Esophagus squamous epithelium (tissue), 5 donors: Measurements from ENCODE around the gene DDX17. TPM values are rescaled to one million over a fixed set of nuclear protein-coding genes. Genes with fewer than 3 reads are reported as not detected.

ENCODE experiments used
- DNase-seq: peaks from one replicate; lab custom pipeline; 2025; lab: John Stamatoyannopoulos, UW
- H3K27ac ChIP-seq, 4 donors: fragments of 200-600 bp; sonication (generic); one replicate each; pipeline ENCODE4 v1.5.1; 2016 to 2019; ENCODE audit warnings: mild to moderate bottlenecking in 1 of 4
- H3K27me3 ChIP-seq, 4 donors: fragments of 200-600 bp; sonication (generic); 1 replicate in 3 of 4; 2 replicates in 1 of 4; pipeline versions ENCODE4 v1.5.1 to v1.6.0; 2017 to 2021; ENCODE audit warnings: antibody characterized with exemption in 1 of 4
- H3K36me3 ChIP-seq, 3 donors: fragments of 200-600 bp; sonication (generic); one replicate each; pipeline ENCODE4 v1.5.1; 2016 to 2019
- H3K4me1 ChIP-seq, 3 donors: fragments of 200-600 bp; sonication (generic); one replicate each; pipeline ENCODE4 v1.5.1; 2017 to 2019
- H3K4me3 ChIP-seq, 4 donors: fragments of 200-600 bp; sonication (generic); 1 replicate in 3 of 4; 2 replicates in 1 of 4; pipeline ENCODE4 v1.5.1; 2016 to 2019; ENCODE audit warnings: mild to moderate bottlenecking in 2 of 4, moderate library complexity in 1 of 4
- H3K9me3 ChIP-seq, 3 donors: fragments of 200-600 bp; sonication (generic); one replicate each; pipeline ENCODE4 v1.5.1; 2016 to 2019
- CTCF ChIP-seq, 6 experiments: fragments of 450-650 bp in 4 of 6; fragments of 200-600 bp in 2 of 6; sonication (generic) in 2 of 6; IDR thresholded peaks; one replicate each; pipeline ENCODE4 v1.5.1; 2016 to 2019; ENCODE audit warnings: antibody characterized with exemption in 6 of 6, mild to moderate bottlenecking in 4 of 6, moderate library complexity in 4 of 6
- POLR2A ChIP-seq, 4 donors: fragments of 450-650 bp; IDR thresholded peaks; one replicate each; pipeline ENCODE4 v1.6.1; 2017; ENCODE audit warnings: antibody characterized with exemption in 4 of 4, mild to moderate bottlenecking in 4 of 4, moderate library complexity in 3 of 4
- WGBS, 2 donors: methylation state at CpG; one replicate each; pipeline ENCODE4 v1.1.5; 2018; 5-methylcytosine and 5-hydroxymethylcytosine counted together
- intact Hi-C: fragments of 100-400 bp; cut with DNase I; formaldehyde crosslinking; loops from one replicate; pipeline ENCODE4 v1.15.0; 2022
- total RNA-seq, 4 donors: library from RNA; depleted of rRNA; stranded (reverse); fragments of >200 nt; gene quantifications; one replicate each; pipeline ENCODE4 v1.1.0, GENCODE V29; 2016
- donor health status: DM: yes; HTN: yes; CAD: no.

The DDX17 gene
- total RNA-seq, 4 donors from 2014 or later = 164 to 498 (median 214) TPM

- WGBS, 2 donors = 20 to 67% methylated on average over 1 of the region's 3 CpGs
- intact Hi-C loops = no loop called here
- Histone ChIP-seq H3K9me3 (no peaks in the 10 kb centered on the region), H3K27me3 (peaks cover 9 to 100% (median 12%) of the 10 kb centered on the region in 4 donors), H3K27ac (no peak overlapping the region), H3K36me3 (no peaks in the 10 kb centered on the region), H3K4me1 (peaks cover 3 to 27% (median 20%) of the 10 kb centered on the region in 3 donors), H3K4me3 (no peak overlapping the region)
- no peak for TF ChIP-seq POLR2A (IDR thresholded peaks at IDR 0.05)
- TF ChIP-seq CTCF (IDR thresholded peaks at IDR 0.05) = no peak
- DNase-seq = no peak
Observed at GRCh38 chr22:38453996-38454352, 52.1 kb downstream of the DDX17 start.

- H3K9me3 ChIP-seq = no peaks in the 10 kb centered on the region
- intact Hi-C loops = no loop called here
- WGBS, 2 donors = 65 to 74% methylated on average over 9 of the region's 11 CpGs
- peaks cover 3 to 27% (median 20%) of the 10 kb centered on the region in 3 donors for H3K4me1 ChIP-seq
- peaks cover 9 to 100% (median 12%) of the 10 kb centered on the region in 4 donors for H3K27me3 ChIP-seq
- TF ChIP-seq CTCF (IDR thresholded peaks at IDR 0.05) (no peak), POLR2A (IDR thresholded peaks at IDR 0.05) (no peak)
- no peaks in the 10 kb centered on the region for H3K36me3 ChIP-seq
- no peak overlapping the region for H3K4me3 ChIP-seq
- no peak overlapping the region for H3K27ac ChIP-seq
- no peak for DNase-seq
Observed at GRCh38 chr22:38453066-38453672, 52.9 kb downstream of the DDX17 start.

- no peak for TF ChIP-seq POLR2A (IDR thresholded peaks at IDR 0.05)
- no peak for TF ChIP-seq CTCF (IDR thresholded peaks at IDR 0.05)
- Histone ChIP-seq H3K36me3 (no peaks in the 10 kb centered on the region), H3K4me1 (peaks cover 3 to 27% (median 20%) of the 10 kb centered on the region in 3 donors), H3K27ac (no peak overlapping the region), H3K27me3 (peaks cover 9 to 95% (median 12%) of the 10 kb centered on the region in 4 donors), H3K4me3 (no peak overlapping the region), H3K9me3 (no peaks in the 10 kb centered on the region)
- WGBS, 2 donors = 20 to 24% methylated on average over 9 to 13 of the region's 25 CpGs
- intact Hi-C loops = no loop called here
- DNase-seq = no peak
Observed at GRCh38 chr22:38452373-38453065, 53.6 kb downstream of the DDX17 start.

DNA sequence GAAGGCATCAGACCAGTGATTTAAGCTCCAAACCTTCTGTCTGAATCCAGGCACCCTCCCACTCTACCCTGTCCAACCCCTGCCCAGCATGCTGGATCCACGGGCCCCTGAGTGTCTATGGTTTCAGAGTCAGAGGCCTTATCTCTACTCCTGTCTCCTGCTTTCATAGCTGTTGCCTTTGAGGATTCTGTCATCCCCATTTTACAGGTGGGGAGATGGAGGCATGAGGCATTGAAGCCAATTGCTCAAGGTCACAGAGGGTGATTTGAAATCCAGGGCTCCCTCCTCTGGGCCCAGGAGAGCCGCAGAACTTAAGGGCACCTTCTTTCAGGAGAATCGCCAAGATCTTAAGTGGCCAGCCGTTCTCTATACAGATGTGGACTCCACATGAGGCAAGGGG is 54.2 kb downstream of the DDX17 start:
- TF ChIP-seq CTCF (IDR thresholded peaks at IDR 0.05) (no peak), POLR2A (IDR thresholded peaks at IDR 0.05) (no peak)
- H3K27ac ChIP-seq = no peak overlapping the region
- H3K4me1 ChIP-seq = peaks cover 3 to 27% (median 20%) of the 10 kb centered on the region in 3 donors
- no peak overlapping the region for H3K4me3 ChIP-seq
- WGBS, 2 donors = 38 to 73% methylated on average over 1 to 2 of the region's 4 CpGs
- H3K27me3 ChIP-seq = peaks cover 9 to 95% (median 12%) of the 10 kb centered on the region in 4 donors
- H3K9me3 ChIP-seq = no peaks in the 10 kb centered on the region
- intact Hi-C loops = no loop called here
- no peaks in the 10 kb centered on the region for H3K36me3 ChIP-seq
- no peak for DNase-seq

- Histone ChIP-seq H3K27ac (no peak overlapping the region), H3K27me3 (peaks cover 9 to 95% (median 11%) of the 10 kb centered on the region in 4 donors), H3K36me3 (no peaks in the 10 kb centered on the region), H3K4me1 (peaks cover 3 to 27% (median 20%) of the 10 kb centered on the region in 3 donors), H3K4me3 (no peak overlapping the region), H3K9me3 (no peaks in the 10 kb centered on the region)
- 52 to 62% methylated on average over 2 of the region's 2 CpGs for WGBS, 2 donors
- DNase-seq = no peak
- intact Hi-C loops = no loop called here
- TF ChIP-seq POLR2A (IDR thresholded peaks at IDR 0.05) = no peak
- no peak for TF ChIP-seq CTCF (IDR thresholded peaks at IDR 0.05)
Observed at GRCh38 chr22:38451404-38451803, 54.7 kb downstream of the DDX17 start.
